AG04450 (cell line): ENCODE measurements around the gene PKD1L1. TPM values are rescaled to one million over a fixed set of nuclear protein-coding genes. Genes with fewer than 3 reads are reported as not detected.

Experiments
- CTCF ChIA-PET: fragments of 300-600, 350-600 bp; formaldehyde crosslinking; extraction: SDS; loops from one replicate; lab custom pipeline; 2022; ENCODE audit warnings: antibody characterized with exemption, inconsistent platforms; lab: Charles Lee
- POLR2A ChIA-PET: fragments of 350-600 bp; formaldehyde crosslinking; extraction: SDS; loops from one replicate; lab custom pipeline; 2021; ENCODE audit warnings: antibody characterized with exemption, inconsistent platforms; lab: Yijun Ruan, JAX
- DNase-seq: peaks from one replicate; pipeline ENCODE4 v3.0.0-alpha.2; 2011; ENCODE audit warnings: low read depth, low spot score
- H3K27ac ChIP-seq: one replicate; pipeline ENCODE4 v1.5.1; 2012; ENCODE audit warnings: low read depth, low read length, control low read depth
- H3K27me3 ChIP-seq: one replicate; pipeline ENCODE4 v1.6.0; 2012; ENCODE audit warnings: low read length; ENCODE audit not compliant: control insufficient read depth, insufficient read depth
- H3K4me3 ChIP-seq: 2 replicates; pipeline ENCODE4 v1.5.1; 2011; ENCODE audit warnings: mild to moderate bottlenecking, low read depth, low read length, control low read depth
- H3K9me3 ChIP-seq: 2 replicates; pipeline ENCODE4 v1.5.1; 2012; ENCODE audit warnings: low read length; ENCODE audit not compliant: control insufficient read depth, insufficient read depth
- CTCF ChIP-seq: IDR thresholded peaks from 2 replicates; pipeline ENCODE4 v1.5.1; 2011; ENCODE audit warnings: low read depth, low read length, control low read depth, inconsistent platforms
- polyA plus RNA-seq: library from polyadenylated mRNA; depleted of rRNA; stranded (reverse); fragments of >200 nt; gene quantifications from 2 replicates; pipeline ENCODE4 v1.2.3, GENCODE V29; 2011

PKD1L1 gene
- polyA plus RNA-seq, 1 experiment = 0.01 TPM

DNA sequence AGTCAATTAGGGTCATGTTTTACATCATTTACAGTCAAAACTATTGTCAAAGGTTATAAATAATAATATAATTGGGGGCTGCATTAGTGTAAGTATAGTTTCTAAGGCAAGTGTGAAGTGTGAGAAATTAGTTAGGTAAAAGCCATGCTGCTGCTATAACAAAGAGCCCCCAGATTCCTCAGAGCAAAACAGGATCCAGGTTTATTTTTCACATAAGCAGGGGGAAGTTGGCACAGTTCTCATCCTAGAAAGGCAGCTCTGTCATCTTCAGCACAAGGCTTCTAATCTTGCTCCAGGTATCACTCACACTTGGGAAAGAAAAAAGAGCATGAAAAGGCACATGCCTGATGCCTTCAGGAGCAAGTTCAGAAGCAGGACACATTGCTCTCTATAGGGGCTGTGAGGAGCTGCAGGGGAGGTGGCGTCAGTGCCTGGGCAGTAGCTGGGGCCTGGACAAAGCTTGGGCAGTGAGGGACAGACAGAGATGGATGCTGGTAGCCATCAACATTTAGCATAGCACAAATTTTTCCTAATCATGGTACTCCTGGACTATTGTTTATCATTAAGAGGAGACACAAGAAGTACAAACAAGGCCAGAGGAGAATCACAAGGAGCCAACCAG lies 170.6 kb downstream of the PKD1L1 start:
- POLR2A ChIA-PET = no interaction called here
- TF ChIP-seq CTCF = no peak
- Histone ChIP-seq H3K9me3 (no peaks in the 10 kb centered on the region), H3K27me3 (no peaks in the 10 kb centered on the region), H3K4me3 (no peak overlapping the region), H3K27ac (no peak overlapping the region)
- CTCF ChIA-PET = no interaction called here
- no peak for DNase-seq

GRCh38 chr7:47776335-47776734 lies 171.9 kb downstream of the PKD1L1 start:
- Histone ChIP-seq H3K27me3 (no peaks in the 10 kb centered on the region), H3K4me3 (no peak overlapping the region), H3K27ac (no peak overlapping the region), H3K9me3 (no peaks in the 10 kb centered on the region)
- DNase-seq = no peak
- CTCF ChIA-PET = interaction anchor here (0.6 kb wide), 1 partner anchor 21 kb away, joined by 4 read pairs; no protein-coding TSS in a partner anchor
- POLR2A ChIA-PET = no interaction called here
- TF ChIP-seq CTCF = no peak

DNA sequence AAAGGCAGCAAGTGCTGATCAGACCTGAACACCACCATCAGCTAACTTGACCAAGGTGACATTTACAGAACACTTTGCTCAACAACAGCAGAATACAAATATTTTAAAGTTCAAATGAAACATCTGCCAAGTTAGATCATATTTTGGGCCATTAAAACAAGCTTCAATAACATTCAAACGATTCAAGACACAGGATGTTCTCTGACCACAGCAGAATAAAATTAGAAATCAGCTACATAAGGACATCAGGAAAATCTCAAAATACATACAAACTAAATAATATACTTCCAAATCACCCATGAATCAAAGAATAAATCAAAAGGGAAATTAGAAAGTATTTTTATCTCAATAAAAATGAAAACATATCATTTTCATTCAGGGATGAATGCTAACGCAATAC lies 173.0 kb downstream of the PKD1L1 start:
- no peak for DNase-seq
- Histone ChIP-seq H3K27ac (no peak overlapping the region), H3K9me3 (no peaks in the 10 kb centered on the region), H3K4me3 (no peak overlapping the region), H3K27me3 (no peaks in the 10 kb centered on the region)
- ChIA-PET POLR2A (interaction anchor here (1.0 kb wide), 1 partner anchor 12 kb away, joined by 4 read pairs; no protein-coding TSS in a partner anchor), CTCF (no interaction called here)
- no peak for TF ChIP-seq CTCF

DNA sequence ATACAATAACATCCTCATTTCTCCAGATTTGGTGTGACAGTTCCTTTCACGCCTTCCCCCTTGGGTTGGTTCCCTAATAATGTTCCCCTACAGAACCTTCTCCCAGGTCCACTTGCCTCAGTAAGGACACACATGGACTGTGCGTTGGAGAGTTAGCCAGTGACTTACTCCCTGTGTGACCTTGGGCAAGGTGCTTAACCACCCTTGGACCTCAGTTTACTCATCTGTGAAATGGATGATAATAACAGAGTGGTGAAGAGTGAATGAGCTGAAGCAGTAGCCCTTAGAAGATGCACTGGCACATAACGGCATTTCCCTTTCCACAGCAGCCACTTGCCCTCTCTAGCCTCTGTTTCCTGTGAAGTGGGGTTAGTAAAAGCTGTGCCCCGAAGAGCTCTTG lies 175.8 kb downstream of the PKD1L1 start:
- DNase-seq = no peak
- Histone ChIP-seq H3K9me3 (no peaks in the 10 kb centered on the region), H3K27me3 (no peaks in the 10 kb centered on the region), H3K4me3 (no peak overlapping the region), H3K27ac (no peak overlapping the region)
- TF ChIP-seq CTCF = no peak
- ChIA-PET CTCF (interaction anchor here (1.0 kb wide), 1 partner anchor 47 kb away, joined by 3 read pairs; no protein-coding TSS in a partner anchor), POLR2A (no interaction called here)

GRCh38 chr7:47771990-47772360 lies 176.3 kb downstream of the PKD1L1 start:
- TF ChIP-seq CTCF = no peak
- DNase-seq = no peak
- H3K27ac ChIP-seq = no peak overlapping the region
- H3K27me3 ChIP-seq = no peaks in the 10 kb centered on the region
- ChIA-PET CTCF (no interaction called here), POLR2A (no interaction called here)
- no peaks in the 10 kb centered on the region for H3K9me3 ChIP-seq
- no peak overlapping the region for H3K4me3 ChIP-seq
